SU-DHL-6 (cell line): Measurements from ENCODE around the gene RNASE4.
"Not testable (repeated sequence)": the region's sequence is repeated elsewhere in the genome, so short reads cannot be mapped to it uniquely, and the experiment has no call there.

Experiments
- H2AFZ ChIP-seq: fragments of 200-600 bp; sonication (generic); 2 replicates; pipeline ENCODE4 v1.6.1; 2014; ENCODE audit warnings: low read depth, mild to moderate bottlenecking, moderate library complexity, mixed read lengths, antibody characterized with exemption, low read length; ENCODE audit not compliant: severe bottlenecking
- H3F3A ChIP-seq: fragments of 200-600 bp; shearing (Covaris generic); 2 replicates; pipeline ENCODE4 v1.6.0; 2016; ENCODE audit warnings: antibody characterized with exemption, mild to moderate bottlenecking; ENCODE audit not compliant: insufficient read depth
- H3K27ac ChIP-seq: fragments of 200-600 bp; sonication (generic); 2 replicates; pipeline ENCODE4 v1.5.1; 2016; ENCODE audit warnings: low read depth, mild to moderate bottlenecking, low read length, moderate library complexity, mixed read lengths
- H3K27me3 ChIP-seq: fragments of 200-600 bp; sonication (generic), shearing (Covaris generic); 2 replicates; pipeline ENCODE4 v1.6.0; 2014; ENCODE audit warnings: mild to moderate bottlenecking, low read length
- H3K36me3 ChIP-seq: fragments of 200-600 bp; sonication (generic); 2 replicates; pipeline ENCODE4 v1.6.1; 2014; ENCODE audit warnings: mild to moderate bottlenecking, low read length, mixed read lengths
- H3K4me2 ChIP-seq: fragments of 300-600, 200-600 bp; shearing (Covaris generic), sonication (generic); 2 replicates; pipeline ENCODE4 v1.6.0; 2014; ENCODE audit warnings: low read length, low read depth, mild to moderate bottlenecking; ENCODE audit not compliant: poor library complexity, severe bottlenecking
- H3K4me3 ChIP-seq: fragments of 200-600 bp; sonication (generic); 2 replicates; pipeline ENCODE4 v1.5.1; 2014; ENCODE audit warnings: antibody characterized with exemption, low read length, mild to moderate bottlenecking, mixed read lengths; ENCODE audit not compliant: insufficient read depth, poor library complexity, severe bottlenecking
- H3K79me2 ChIP-seq: fragments of 200-600 bp; sonication (generic); 2 replicates; pipeline ENCODE4 v1.6.1; 2014; ENCODE audit warnings: mild to moderate bottlenecking, low read length, moderate library complexity; ENCODE audit not compliant: insufficient read depth
- H3K9ac ChIP-seq: fragments of 200-600 bp; sonication (generic); 2 replicates; pipeline ENCODE4 v1.7.0; 2014; ENCODE audit warnings: mild to moderate bottlenecking, low read length
- H3K9me2 ChIP-seq: fragments of 200-600 bp; sonication (generic); replicated peaks from 2 replicates; pipeline ENCODE4 v1.6.1; 2014; ENCODE audit warnings: low read length; ENCODE audit not compliant: insufficient read depth
- H3K9me3 ChIP-seq: fragments of 200-600 bp; sonication (generic); 2 replicates; pipeline ENCODE4 v1.6.1; 2014; ENCODE audit warnings: low read length, mixed read lengths; ENCODE audit not compliant: insufficient read depth
- H4K20me1 ChIP-seq: fragments of 200-600 bp; sonication (generic); 2 replicates; pipeline ENCODE4 v1.6.1; 2014; ENCODE audit warnings: low read depth, mild to moderate bottlenecking, antibody characterized with exemption, low read length, moderate library complexity, mixed read lengths
- EZH2phosphoT487 ChIP-seq: fragments of 200-600 bp; sonication (generic), shearing (Covaris generic); conservative IDR thresholded peaks from 2 replicates; pipeline ENCODE4 v1.6.1; 2018; ENCODE audit warnings: mild to moderate bottlenecking, antibody characterized with exemption, low read length, moderate library complexity, mixed read lengths
- TF ChIP-seq, protein P1 (sequence below): fragments of 200-600 bp; sonication (generic); IDR thresholded peaks from one replicate; pipeline ENCODE4 v1.5.1; 2017; ENCODE audit warnings: antibody characterized with exemption, mild to moderate bottlenecking, low read length, moderate library complexity; ENCODE audit not compliant: insufficient read depth, poor library complexity, severe bottlenecking

The RNASE4 gene

GRCh38 chr14:20698018-20698329, 13.6 kb downstream of the RNASE4 start:
- Histone ChIP-seq H2AFZ (no peak overlapping the region), H3K27ac (no peak overlapping the region), H3K9me2 (no peaks in the 10 kb centered on the region), H3K4me2 (no peak overlapping the region), H3K36me3 (no peaks in the 10 kb centered on the region), H3K4me3 (no peak overlapping the region), H4K20me1 (no peaks in the 10 kb centered on the region), H3K9me3 (no peaks in the 10 kb centered on the region), H3K79me2 (no peaks in the 10 kb centered on the region), H3F3A (no peaks in the 10 kb centered on the region), H3K9ac (no peak overlapping the region), H3K27me3 (no peaks in the 10 kb centered on the region)
- TF ChIP-seq, protein P1, sequence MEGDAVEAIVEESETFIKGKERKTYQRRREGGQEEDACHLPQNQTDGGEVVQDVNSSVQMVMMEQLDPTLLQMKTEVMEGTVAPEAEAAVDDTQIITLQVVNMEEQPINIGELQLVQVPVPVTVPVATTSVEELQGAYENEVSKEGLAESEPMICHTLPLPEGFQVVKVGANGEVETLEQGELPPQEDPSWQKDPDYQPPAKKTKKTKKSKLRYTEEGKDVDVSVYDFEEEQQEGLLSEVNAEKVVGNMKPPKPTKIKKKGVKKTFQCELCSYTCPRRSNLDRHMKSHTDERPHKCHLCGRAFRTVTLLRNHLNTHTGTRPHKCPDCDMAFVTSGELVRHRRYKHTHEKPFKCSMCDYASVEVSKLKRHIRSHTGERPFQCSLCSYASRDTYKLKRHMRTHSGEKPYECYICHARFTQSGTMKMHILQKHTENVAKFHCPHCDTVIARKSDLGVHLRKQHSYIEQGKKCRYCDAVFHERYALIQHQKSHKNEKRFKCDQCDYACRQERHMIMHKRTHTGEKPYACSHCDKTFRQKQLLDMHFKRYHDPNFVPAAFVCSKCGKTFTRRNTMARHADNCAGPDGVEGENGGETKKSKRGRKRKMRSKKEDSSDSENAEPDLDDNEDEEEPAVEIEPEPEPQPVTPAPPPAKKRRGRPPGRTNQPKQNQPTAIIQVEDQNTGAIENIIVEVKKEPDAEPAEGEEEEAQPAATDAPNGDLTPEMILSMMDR: no peak
- no peak for TF ChIP-seq EZH2phosphoT487

- H3K4me2 ChIP-seq: no peak overlapping the region
- H3K4me3 ChIP-seq: no peak overlapping the region
- no peaks in the 10 kb centered on the region for H3F3A ChIP-seq
- TF ChIP-seq EZH2phosphoT487: no peak
- TF ChIP-seq, protein P1: no peak
- no peaks in the 10 kb centered on the region for H3K9me3 ChIP-seq
- no peak overlapping the region for H3K9ac ChIP-seq
- no peaks in the 10 kb centered on the region for H3K36me3 ChIP-seq
- H2AFZ ChIP-seq: no peak overlapping the region
- no peaks in the 10 kb centered on the region for H3K79me2 ChIP-seq
- no peaks in the 10 kb centered on the region for H3K9me2 ChIP-seq
- H3K27me3 ChIP-seq: no peaks in the 10 kb centered on the region
- no peaks in the 10 kb centered on the region for H4K20me1 ChIP-seq
- H3K27ac ChIP-seq: no peak overlapping the region
Observed at GRCh38 chr14:20698934-20699333, 14.6 kb downstream of the RNASE4 start.

GRCh38 chr14:20699931-20700330, 15.6 kb downstream of the RNASE4 start:
- Histone ChIP-seq H3K9me2 (no peaks in the 10 kb centered on the region), H3K79me2 (no peaks in the 10 kb centered on the region), H3K27ac (no peak overlapping the region), H3F3A (no peaks in the 10 kb centered on the region), H3K4me3 (no peak overlapping the region), H3K4me2 (no peak overlapping the region), H3K9ac (no peak overlapping the region), H3K9me3 (no peaks in the 10 kb centered on the region), H3K36me3 (no peaks in the 10 kb centered on the region), H2AFZ (no peak overlapping the region), H3K27me3 (no peaks in the 10 kb centered on the region), H4K20me1 (no peaks in the 10 kb centered on the region)
- TF ChIP-seq EZH2phosphoT487: no peak
- TF ChIP-seq, protein P1: no peak

GRCh38 chr14:20700965-20701364, 16.6 kb downstream of the RNASE4 start:
- H3K27me3 ChIP-seq, H4K20me1 ChIP-seq, H3K27ac ChIP-seq, H3K4me2 ChIP-seq, H2AFZ ChIP-seq, H3K36me3 ChIP-seq, H3F3A ChIP-seq, H3K4me3 ChIP-seq, H3K9me2 ChIP-seq, H3K9me3 ChIP-seq, H3K79me2 ChIP-seq, H3K9ac ChIP-seq: not testable (repeated sequence)
